Activated B cell treated with CpG ODN at 0.5 μM for 24 hours (primary cell): ENCODE data around the gene CYB5R3. TPM values are rescaled to one million over a fixed set of nuclear protein-coding genes. Genes with fewer than 3 reads are reported as not detected.

ENCODE experiments used
- ATAC-seq: fragments of 200-7000 bp; cut with Tn5 transposase; one replicate; pipeline ENCODE4 v1.10.0; 2021; ENCODE audit warnings: low read depth, mild to moderate bottlenecking, moderate library complexity
- CTCF ChIA-PET: fragments of 350-600 bp; sonication (Branson Sonifier 250); formaldehyde crosslinking; loops from one replicate; lab custom pipeline; 2021; ENCODE audit warnings: antibody characterized with exemption; lab: Charles Lee
- POLR2A ChIA-PET: fragments of 350-600 bp; sonication (Branson Sonifier 250); formaldehyde crosslinking; loops from one replicate; lab custom pipeline; 2021; ENCODE audit warnings: antibody characterized with exemption; lab: Charles Lee
- DNase-seq: peaks from one replicate; pipeline ENCODE4 v3.0.0; 2022
- H3K27ac Mint-ChIP-seq: one replicate; pipeline ENCODE4 v1.8.0; 2020; ENCODE audit warnings: mixed read lengths
- H3K27me3 Mint-ChIP-seq: one replicate; pipeline ENCODE4 v1.8.0; 2021; ENCODE audit warnings: mixed read lengths
- H3K36me3 Mint-ChIP-seq: one replicate; pipeline ENCODE4 v1.8.0; 2021; ENCODE audit warnings: low read depth, mixed read lengths
- H3K4me1 Mint-ChIP-seq: one replicate; pipeline ENCODE4 v1.8.0; 2021; ENCODE audit warnings: mixed read lengths
- H3K4me3 Mint-ChIP-seq: one replicate; pipeline ENCODE4 v1.8.0; 2020; ENCODE audit warnings: mild to moderate bottlenecking, mixed read lengths
- H3K9me3 Mint-ChIP-seq: one replicate; pipeline ENCODE4 v1.8.0; 2020; ENCODE audit warnings: mixed read lengths
- CTCF ChIP-seq: fragments of 200-600 bp; IDR thresholded peaks from one replicate; pipeline ENCODE4 v1.8.0; 2022; ENCODE audit warnings: antibody characterized with exemption, mild to moderate bottlenecking
- intact Hi-C: fragments of 100-400 bp; cut with micrococcal nuclease; formaldehyde crosslinking; loops from one replicate; pipeline ENCODE4 v1.15.1; 2024
- total RNA-seq: library from RNA; stranded (reverse); gene quantifications from 2 replicates; pipeline ENCODE4 v1.2.3, GENCODE V29; 2022

The CYB5R3 gene
- total RNA-seq, 1 donor from 2014 or later, result 91.7 TPM

GRCh38 chr22:42626431-42626830 lies 22.8 kb downstream of the CYB5R3 start:
- Mint-ChIP-seq H3K36me3 (peaks cover 57% of the 10 kb centered on the region), H3K4me3 (no peak overlapping the region), H3K4me1 (peaks cover 27% of the 10 kb centered on the region), H3K27ac (no peak overlapping the region), H3K9me3 (no peaks in the 10 kb centered on the region), H3K27me3 (no peaks in the 10 kb centered on the region)
- no peak for ATAC-seq
- DNase-seq, result no peak
- intact Hi-C loops, result no loop called here
- CTCF ChIA-PET, result no interaction called here
- TF ChIP-seq CTCF, result no peak
- POLR2A ChIA-PET, result interaction anchor here (0.5 to 1.8 kb wide), 3 partner anchors 11 to 1151 kb away, joined by 3 to 8 read pairs (median 4); no protein-coding TSS in a partner anchor

GRCh38 chr22:42625416-42625815 lies 23.8 kb downstream of the CYB5R3 start:
- POLR2A ChIA-PET, result interaction anchor here (3.0 kb wide), 1 partner anchor 11 kb away, joined by 35 read pairs; the partner anchor contains the start of gene POLDIP3
- Mint-ChIP-seq H3K9me3 (no peaks in the 10 kb centered on the region), H3K27ac (no peak overlapping the region), H3K4me3 (no peak overlapping the region), H3K27me3 (no peaks in the 10 kb centered on the region), H3K4me1 (peaks cover 30% of the 10 kb centered on the region), H3K36me3 (peaks cover 54% of the 10 kb centered on the region)
- intact Hi-C loops, result no loop called here
- ATAC-seq (no peak), DNase-seq (no peak)
- no peak for TF ChIP-seq CTCF
- CTCF ChIA-PET, result interaction anchor here (0.8 kb wide), 1 partner anchor 197 kb away, joined by 3 read pairs; no protein-coding TSS in a partner anchor

- H3K4me1 Mint-ChIP-seq, result peaks cover 30% of the 10 kb centered on the region
- DNase-seq (no peak), ATAC-seq (no peak)
- H3K4me3 Mint-ChIP-seq, result no peak overlapping the region
- peaks cover 48% of the 10 kb centered on the region for H3K36me3 Mint-ChIP-seq
- no peaks in the 10 kb centered on the region for H3K9me3 Mint-ChIP-seq
- no peak for TF ChIP-seq CTCF
- H3K27ac Mint-ChIP-seq, result no peak overlapping the region
- ChIA-PET POLR2A (interaction anchor here (1.4 to 3.0 kb wide), 2 partner anchors 10 to 31 kb away, joined by 4 to 35 read pairs; partner anchors contain the start of gene POLDIP3), CTCF (interaction anchor here (1.1 kb wide), 1 partner anchor 16 kb away, joined by 3 read pairs; the partner anchor contains the start of gene ATP5MGL)
- intact Hi-C loops, result no loop called here
- no peaks in the 10 kb centered on the region for H3K27me3 Mint-ChIP-seq
These were observed 24.6 kb downstream of the CYB5R3 start for GRCh38 chr22:42624551-42625106.

GRCh38 chr22:42623756-42624441 lies 25.3 kb downstream of the CYB5R3 start:
- Mint-ChIP-seq H3K9me3 (no peaks in the 10 kb centered on the region), H3K36me3 (peaks cover 50% of the 10 kb centered on the region), H3K27me3 (no peaks in the 10 kb centered on the region), H3K27ac (peak overlapping the region; percentile 6), H3K4me1 (peaks cover 30% of the 10 kb centered on the region), H3K4me3 (no peak overlapping the region)
- intact Hi-C loops, result loop anchor here (1.0 kb wide), 1 partner anchor 68 kb away; no protein-coding TSS in a partner anchor
- POLR2A ChIA-PET, result interaction anchor here (1.0 to 3.0 kb wide), 3 partner anchors 9 to 32 kb away, joined by 4 to 35 read pairs (median 13); partner anchors contain the start of gene POLDIP3
- CTCF ChIA-PET, result interaction anchor here (0.7 to 4.1 kb wide), 6 partner anchors 16 to 197 kb away, joined by 3 to 32 read pairs (median 5); partner anchors contain the start of gene ATP5MGL
- TF ChIP-seq CTCF, result no peak
- DNase-seq (no peak), ATAC-seq (no peak)
